ENCODE results near the gene POTEM. TPM values are rescaled to one million over a fixed set of nuclear protein-coding genes. Genes with fewer than 3 reads are reported as not detected.

Gene POTEM
- total RNA-seq, 4 donors from 2014 or later = not detected

Small RNAs within 50 kb of the gene (small RNA-seq; reads per million reads assigned to genes)
- gene RNU6-1239P = not detected

Measured in thyroid gland (tissue), 4 donors.